ENCODE results near the gene SCLY. TPM values are rescaled to one million over a fixed set of nuclear protein-coding genes. Genes with fewer than 3 reads are reported as not detected.

Gene SCLY
- total RNA-seq, 2 experiments from 2014 or later: 27.1 to 30.0 TPM

DNA sequence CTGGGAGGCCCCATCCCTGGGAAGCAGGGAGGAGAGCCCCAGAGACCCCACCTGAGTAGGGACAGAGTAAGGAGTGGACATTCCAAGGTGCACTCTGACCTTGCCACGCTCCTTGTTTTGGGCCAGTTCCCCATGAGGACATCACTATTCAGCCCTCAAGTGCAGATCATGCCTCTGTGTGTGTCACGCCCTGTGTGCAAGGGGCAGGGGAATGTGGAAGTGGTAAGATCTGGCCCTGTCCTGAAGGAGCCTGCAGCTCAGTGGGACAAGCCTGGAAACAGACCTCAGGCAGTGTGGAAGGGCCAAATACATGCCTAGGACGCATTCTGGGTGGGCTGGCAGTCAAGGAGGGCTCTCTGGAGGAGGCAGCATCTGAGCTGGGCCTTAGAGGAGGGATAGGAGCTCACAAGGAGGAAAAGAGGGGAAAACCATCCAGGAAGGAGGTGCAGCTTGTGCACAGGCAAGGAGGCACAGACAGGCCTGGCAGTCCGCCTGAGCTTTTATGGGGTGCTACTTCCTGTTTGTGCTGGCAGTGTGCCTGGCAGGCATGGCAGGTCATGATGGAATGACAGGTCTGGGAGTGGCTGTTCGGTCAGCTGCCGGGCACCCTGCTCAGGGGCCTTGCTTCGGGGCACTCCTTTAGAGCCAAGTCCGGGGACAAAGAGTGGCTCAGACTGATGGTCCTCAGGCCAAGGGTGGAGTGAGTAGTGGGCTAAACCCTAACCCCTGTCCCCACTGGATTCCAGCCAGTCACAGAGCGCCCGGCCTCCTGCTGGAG lies 80.9 kb downstream of the SCLY start:
- H3K4me1 Mint-ChIP-seq: peaks cover 3% of the 10 kb centered on the region
- ChIA-PET POLR2A (no interaction called here), CTCF (interaction anchor here (0.6 to 0.9 kb wide), 2 partner anchors 10 to 38 kb away, joined by 3 read pairs; no protein-coding TSS in a partner anchor)
- H3K27ac Mint-ChIP-seq: no peak overlapping the region
- H3K9me3 Mint-ChIP-seq: no peaks in the 10 kb centered on the region
- DNase-seq: no peak
- no peak overlapping the region for H3K4me3 Mint-ChIP-seq
- H3K27me3 Mint-ChIP-seq: no peaks in the 10 kb centered on the region
- no peaks in the 10 kb centered on the region for H3K36me3 Mint-ChIP-seq (ENCODE audit: low read depth)

DNA sequence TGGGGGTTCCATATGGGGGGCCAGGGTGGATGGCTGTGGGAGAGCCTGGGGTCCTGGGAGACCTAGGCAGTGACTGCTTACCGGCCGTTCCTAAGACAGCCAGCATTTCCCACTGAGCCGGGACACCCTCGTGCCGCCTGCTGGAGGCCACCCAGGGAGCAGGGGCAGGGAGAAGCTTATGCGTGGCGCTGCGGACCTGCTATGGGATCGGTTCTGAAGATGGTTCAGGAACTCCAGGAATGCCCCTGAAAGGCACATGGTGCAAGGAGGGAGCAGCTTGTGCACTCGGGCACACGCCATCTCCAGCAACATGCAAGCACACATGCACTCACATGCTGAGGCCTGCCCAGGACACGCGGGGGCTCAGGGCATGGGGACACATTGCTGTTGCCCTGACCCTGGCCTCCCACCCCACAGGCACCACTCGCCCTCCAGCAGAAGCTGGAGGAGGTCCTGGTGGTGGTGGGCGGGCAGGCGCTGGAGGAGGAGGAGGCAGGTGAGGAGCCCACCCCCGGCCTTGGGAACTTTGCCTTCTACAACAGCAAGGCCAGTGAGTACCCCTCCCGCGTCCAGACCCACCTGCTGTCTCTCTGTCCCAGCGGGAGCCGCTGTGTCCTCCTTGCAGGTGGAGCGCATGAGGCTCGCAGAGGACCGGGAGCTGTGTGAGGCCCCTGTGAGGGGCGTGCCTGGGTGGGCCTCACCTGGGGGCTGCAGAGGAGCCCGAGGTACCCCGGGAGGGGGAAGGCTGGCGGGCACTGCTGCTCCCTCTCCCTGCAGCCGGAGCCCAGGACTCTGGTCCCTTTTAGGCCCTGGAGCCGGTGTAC lies 81.8 kb downstream of the SCLY start:
- POLR2A ChIA-PET: no interaction called here
- Mint-ChIP-seq H3K36me3 (ENCODE audit: low read depth) (no peaks in the 10 kb centered on the region), H3K27ac (no peak overlapping the region), H3K27me3 (no peaks in the 10 kb centered on the region), H3K9me3 (no peaks in the 10 kb centered on the region), H3K4me1 (peaks cover 3% of the 10 kb centered on the region), H3K4me3 (no peak overlapping the region)
- no peak for DNase-seq
- CTCF ChIA-PET: interaction anchor here (0.9 kb wide), 1 partner anchor 9 kb away, joined by 3 read pairs; no protein-coding TSS in a partner anchor

DNA sequence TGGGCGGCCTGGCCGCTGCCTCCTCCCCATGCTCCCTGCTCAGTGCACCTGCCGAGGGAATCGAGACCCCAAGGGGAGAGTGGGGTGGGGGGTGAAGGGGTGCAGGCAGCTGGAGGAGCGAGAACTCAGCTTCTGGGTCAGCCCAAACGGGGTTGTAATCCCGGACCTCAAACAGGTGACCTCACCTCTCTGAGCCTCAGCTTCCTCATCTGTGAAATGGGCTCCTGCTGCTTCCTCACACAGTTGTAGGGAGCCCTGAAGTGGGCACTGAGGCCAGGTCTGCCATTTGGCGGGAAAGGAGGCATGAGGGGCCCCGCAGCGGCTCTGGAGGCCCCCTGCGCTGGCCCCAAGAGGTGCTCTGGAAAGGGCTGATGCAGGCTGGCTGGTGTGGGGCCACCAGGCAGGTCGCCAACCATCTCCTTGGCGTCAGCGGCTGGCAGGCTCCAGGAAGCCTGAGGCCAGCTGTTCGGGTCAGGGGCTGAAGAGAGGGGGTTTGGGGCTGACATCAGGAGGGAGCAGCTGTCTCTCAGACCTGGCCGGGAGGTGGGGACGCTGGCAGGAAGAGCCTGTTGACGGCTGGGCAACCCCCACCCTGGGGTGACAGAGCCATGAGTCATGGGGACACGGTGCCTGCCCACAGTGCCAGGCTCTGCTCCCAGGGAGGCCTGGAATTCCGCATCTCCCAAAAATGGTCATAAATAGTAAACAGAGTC lies 82.6 kb downstream of the SCLY start:
- H3K27ac Mint-ChIP-seq: no peak overlapping the region
- H3K9me3 Mint-ChIP-seq: no peaks in the 10 kb centered on the region
- H3K4me3 Mint-ChIP-seq: no peak overlapping the region
- H3K36me3 Mint-ChIP-seq (ENCODE audit: low read depth): no peaks in the 10 kb centered on the region
- DNase-seq: no peak
- POLR2A ChIA-PET: no interaction called here
- no peaks in the 10 kb centered on the region for H3K27me3 Mint-ChIP-seq
- CTCF ChIA-PET: interaction anchor here (1.0 kb wide), 1 partner anchor 9 kb away, joined by 3 read pairs; no protein-coding TSS in a partner anchor
- peaks cover 3% of the 10 kb centered on the region for H3K4me1 Mint-ChIP-seq

DNA sequence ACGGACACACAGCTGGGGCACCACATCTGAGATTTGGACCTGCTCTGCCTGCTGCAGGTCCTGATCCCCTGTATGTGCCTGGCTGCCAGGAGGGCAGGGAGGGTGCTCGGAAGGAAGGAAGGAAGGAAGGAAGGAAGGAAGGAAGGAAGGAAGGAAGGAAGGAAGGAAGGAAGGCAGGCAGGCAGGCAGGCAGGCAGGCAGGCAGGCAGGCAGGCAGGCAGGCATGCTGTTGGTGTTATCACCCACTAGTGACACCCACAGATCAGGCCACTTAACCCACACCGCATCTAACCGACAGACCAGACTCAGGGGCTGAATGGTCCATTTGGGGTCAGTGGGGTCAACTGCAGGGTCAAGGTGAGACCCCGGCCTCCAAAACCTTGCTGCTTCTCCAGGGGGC lies 83.5 kb downstream of the SCLY start:
- H3K27me3 Mint-ChIP-seq: no peaks in the 10 kb centered on the region
- no peaks in the 10 kb centered on the region for H3K9me3 Mint-ChIP-seq
- POLR2A ChIA-PET: no interaction called here
- DNase-seq: no peak
- no peak overlapping the region for H3K27ac Mint-ChIP-seq
- H3K4me3 Mint-ChIP-seq: no peak overlapping the region
- H3K36me3 Mint-ChIP-seq (ENCODE audit: low read depth): no peaks in the 10 kb centered on the region
- H3K4me1 Mint-ChIP-seq: peaks cover 3% of the 10 kb centered on the region
- CTCF ChIA-PET: interaction anchor here (1.0 kb wide), 1 partner anchor 8 kb away, joined by 3 read pairs; no protein-coding TSS in a partner anchor

DNA sequence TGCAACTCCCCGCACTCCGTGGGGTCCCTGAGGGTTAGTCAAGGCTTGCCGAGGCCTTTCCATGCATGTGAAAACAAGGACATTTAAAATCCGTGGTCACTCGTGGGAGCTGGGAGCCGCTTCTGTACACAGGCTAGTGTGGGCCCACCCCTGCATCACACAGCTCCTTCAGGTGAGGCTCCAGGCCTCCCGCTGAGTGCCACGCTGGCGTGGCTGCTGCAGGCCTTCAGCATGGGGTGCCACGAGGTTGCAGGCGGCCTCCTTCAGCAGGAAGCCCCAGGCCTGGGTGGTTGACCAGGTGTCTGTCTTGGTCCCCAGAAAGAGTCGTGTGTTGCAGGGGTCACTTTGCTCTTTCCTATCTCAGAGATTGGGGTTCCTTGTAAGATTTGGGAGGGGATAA lies 84.2 kb downstream of the SCLY start:
- no peaks in the 10 kb centered on the region for H3K27me3 Mint-ChIP-seq
- POLR2A ChIA-PET: no interaction called here

DNA sequence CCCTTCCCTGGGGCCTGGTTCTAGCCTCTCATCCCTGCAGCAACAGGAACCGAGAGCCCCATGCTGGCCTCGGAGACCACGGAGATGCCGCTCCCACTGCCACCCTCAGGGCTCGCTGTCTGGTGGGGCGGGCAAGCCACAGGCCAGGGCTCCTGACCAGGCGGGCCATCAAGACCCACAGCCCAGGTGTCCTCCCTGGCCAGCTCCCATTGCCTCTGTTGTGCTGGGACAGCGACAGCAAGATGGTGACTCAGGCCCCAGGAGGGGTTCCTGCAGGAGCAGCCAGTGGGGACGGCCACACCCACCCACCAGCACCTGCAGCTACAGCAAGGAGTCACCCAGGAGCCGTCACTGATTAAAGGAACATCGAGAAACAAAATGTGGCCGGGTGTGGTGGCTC lies 85.0 kb downstream of the SCLY start:
- Mint-ChIP-seq H3K4me1 (peaks cover 3% of the 10 kb centered on the region), H3K27ac (no peak overlapping the region)
- CTCF ChIA-PET: interaction anchor here (1.1 kb wide), 1 partner anchor 11 kb away, joined by 3 read pairs; no protein-coding TSS in a partner anchor

More for the DNA sequence above, 84.2 kb downstream of the SCLY start:
- CTCF ChIA-PET: no interaction called here
- no peak overlapping the region for H3K4me3 Mint-ChIP-seq
- no peak overlapping the region for H3K27ac Mint-ChIP-seq
- DNase-seq: no peak
- H3K9me3 Mint-ChIP-seq: no peaks in the 10 kb centered on the region
- H3K36me3 Mint-ChIP-seq (ENCODE audit: low read depth): no peaks in the 10 kb centered on the region
- peaks cover 3% of the 10 kb centered on the region for H3K4me1 Mint-ChIP-seq

DNA sequence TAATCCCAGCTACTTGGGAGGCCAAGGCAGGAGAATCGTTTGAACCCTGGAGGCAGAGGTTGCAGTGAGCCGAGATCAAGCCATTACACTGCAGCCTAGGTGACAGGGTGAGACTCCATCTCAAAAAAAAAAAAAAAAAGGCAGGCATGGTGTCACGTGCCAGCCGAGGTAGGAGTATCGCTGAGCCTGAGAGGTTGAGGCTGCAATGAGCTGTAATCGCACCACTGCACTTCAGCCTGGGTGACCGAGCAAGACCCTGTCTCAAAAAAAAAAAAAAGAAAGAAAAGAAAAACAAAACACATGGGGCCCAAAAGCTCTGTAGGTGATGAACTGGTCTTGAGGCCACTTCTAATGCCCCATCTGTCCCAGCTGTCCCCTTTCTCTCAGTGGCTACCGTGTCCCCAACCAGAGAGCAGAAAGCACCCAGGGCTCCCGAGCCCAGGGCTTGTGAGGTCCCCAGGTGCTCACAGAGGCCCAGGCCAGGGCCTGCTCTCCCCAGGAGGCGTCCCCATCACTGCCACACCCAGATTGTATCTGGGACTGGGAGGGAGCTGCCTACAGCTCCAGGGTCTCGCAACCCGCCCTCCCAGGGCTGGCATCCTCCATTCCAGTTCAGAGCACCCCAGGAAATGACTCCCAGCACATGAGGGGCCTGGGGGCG lies 86.2 kb downstream of the SCLY start:
- no peak overlapping the region for H3K27ac Mint-ChIP-seq
- no peaks in the 10 kb centered on the region for H3K9me3 Mint-ChIP-seq
- H3K4me1 Mint-ChIP-seq: no peaks in the 10 kb centered on the region
- no peak for DNase-seq
- H3K36me3 Mint-ChIP-seq (ENCODE audit: low read depth): no peaks in the 10 kb centered on the region
- ChIA-PET POLR2A (interaction anchor here (0.7 kb wide), 1 partner anchor 23 kb away, joined by 4 read pairs; no protein-coding TSS in a partner anchor), CTCF (interaction anchor here (0.7 kb wide), 1 partner anchor 729 kb away, joined by 4 read pairs; no protein-coding TSS in a partner anchor)
- H3K27me3 Mint-ChIP-seq: no peaks in the 10 kb centered on the region
- H3K4me3 Mint-ChIP-seq: no peak overlapping the region

More for the DNA sequence above, 85.0 kb downstream of the SCLY start:
- DNase-seq: no peak
- POLR2A ChIA-PET: no interaction called here
- Mint-ChIP-seq H3K27me3 (no peaks in the 10 kb centered on the region), H3K9me3 (no peaks in the 10 kb centered on the region), H3K36me3 (ENCODE audit: low read depth) (no peaks in the 10 kb centered on the region), H3K4me3 (no peak overlapping the region)

DNA sequence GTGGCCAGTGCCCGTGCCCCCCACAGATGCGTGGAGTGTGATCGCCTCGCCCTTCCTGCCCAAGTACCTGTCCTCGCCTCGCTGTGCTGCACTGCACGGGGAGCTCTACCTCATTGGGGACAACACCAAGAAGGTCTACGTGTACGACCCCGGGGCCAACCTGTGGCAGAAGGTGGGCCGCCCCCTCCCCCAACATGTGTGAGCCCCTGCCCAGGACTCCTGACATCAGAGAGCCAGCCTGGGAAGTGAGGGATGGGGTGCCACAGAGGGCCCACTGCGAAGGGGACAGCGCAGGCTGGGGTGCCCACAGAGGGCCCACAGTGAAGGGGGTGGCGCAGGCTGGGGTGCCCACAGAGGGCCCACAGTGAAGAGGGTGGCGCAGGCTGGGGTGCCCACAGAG lies 88.2 kb downstream of the SCLY start:
- Mint-ChIP-seq H3K9me3 (no peaks in the 10 kb centered on the region), H3K36me3 (ENCODE audit: low read depth) (no peaks in the 10 kb centered on the region), H3K4me3 (no peak overlapping the region), H3K27ac (no peak overlapping the region), H3K27me3 (no peaks in the 10 kb centered on the region), H3K4me1 (no peaks in the 10 kb centered on the region)
- ChIA-PET CTCF (no interaction called here), POLR2A (no interaction called here)
- no peak for DNase-seq

Other genes starting within 250 kb of the SCLY start
- 1 to 10 TPM; 4.9 TPM for gene RAMP1, start 201.4 kb upstream of the SCLY start, total RNA-seq
- 10 to 100 TPM; 71.4 to 80.5 TPM for gene UBE2F, start 94.0 kb upstream of the SCLY start, total RNA-seq
- under 1 TPM in 1 of 2 experiments, not detected in 1; 0.05 TPM for gene ESPNL, start 39.3 kb downstream of the SCLY start, total RNA-seq
- gene KLHL30, start 77.7 kb downstream of the SCLY start, total RNA-seq: not detected
- gene ERFE, start 98.0 kb downstream of the SCLY start, total RNA-seq: not detected
- gene ILKAP, start 142.7 kb downstream of the SCLY start, total RNA-seq: 10 to 100 TPM; 59.1 to 63.2 TPM
- 1 to 10 TPM; 1.8 to 3.2 TPM for gene HES6, start 179.0 kb downstream of the SCLY start, total RNA-seq
- gene PER2, start 227.6 kb downstream of the SCLY start, total RNA-seq: 10 to 100 TPM; 11.8 to 13.1 TPM

Data from activated CD4-positive, alpha-beta T cell treated with anti-CD3 and anti-CD28 coated beads, Interleukin-2, amount 10 ng/mL, durations not matched to agents 7 days and 5 days (primary cell).